Epithelial cell of proximal tubule (primary cell): ENCODE results near the gene ADARB1. TPM values are rescaled to one million over a fixed set of nuclear protein-coding genes. Genes with fewer than 3 reads are reported as not detected.

Experiments used
- DNase-seq: peaks from one replicate; pipeline ENCODE4 v3.0.0-alpha.2; 2011; ENCODE audit warnings: low read depth
- H3K4me3 ChIP-seq: 2 replicates; pipeline ENCODE4 v1.5.1; 2011; ENCODE audit warnings: low read depth, mild to moderate bottlenecking, low read length
- total RNA-seq: library from RNA; depleted of rRNA; stranded (reverse); fragments of >200 nt; gene quantifications from 2 replicates; pipeline ENCODE4 v1.2.3, GENCODE V29; 2015
- TF ChIP-seq, protein P1 (sequence below): conservative IDR thresholded peaks from 2 replicates; pipeline ENCODE4 v1.5.1; 2012; ENCODE audit warnings: low read depth, mild to moderate bottlenecking, low read length

The ADARB1 gene
- total RNA-seq, 1 donor from 2014 or later = 2.2 TPM

DNA sequence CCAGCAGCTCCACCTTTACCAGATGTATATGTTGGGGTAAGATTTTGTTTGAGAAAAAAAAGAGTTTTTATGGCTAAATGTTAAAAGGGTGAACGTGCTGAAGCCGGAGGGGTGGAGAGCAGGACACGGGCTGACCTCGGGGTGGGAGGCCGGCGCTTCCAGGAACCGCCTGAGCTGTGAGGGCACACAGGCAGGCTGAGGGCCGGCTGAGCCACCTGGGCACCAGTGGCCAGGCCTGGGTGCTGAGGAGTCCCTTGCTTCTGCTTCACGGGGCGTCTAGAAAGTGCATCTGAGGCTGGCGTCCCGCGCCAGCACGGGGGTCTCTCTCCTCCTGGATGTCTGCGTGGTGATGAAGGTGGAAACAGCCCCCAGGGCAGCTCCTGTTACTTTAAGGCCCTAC is 33.6 kb upstream of the ADARB1 start:
- H3K4me3 ChIP-seq = no peak overlapping the region
- DNase-seq = no peak
- TF ChIP-seq, protein P1, sequence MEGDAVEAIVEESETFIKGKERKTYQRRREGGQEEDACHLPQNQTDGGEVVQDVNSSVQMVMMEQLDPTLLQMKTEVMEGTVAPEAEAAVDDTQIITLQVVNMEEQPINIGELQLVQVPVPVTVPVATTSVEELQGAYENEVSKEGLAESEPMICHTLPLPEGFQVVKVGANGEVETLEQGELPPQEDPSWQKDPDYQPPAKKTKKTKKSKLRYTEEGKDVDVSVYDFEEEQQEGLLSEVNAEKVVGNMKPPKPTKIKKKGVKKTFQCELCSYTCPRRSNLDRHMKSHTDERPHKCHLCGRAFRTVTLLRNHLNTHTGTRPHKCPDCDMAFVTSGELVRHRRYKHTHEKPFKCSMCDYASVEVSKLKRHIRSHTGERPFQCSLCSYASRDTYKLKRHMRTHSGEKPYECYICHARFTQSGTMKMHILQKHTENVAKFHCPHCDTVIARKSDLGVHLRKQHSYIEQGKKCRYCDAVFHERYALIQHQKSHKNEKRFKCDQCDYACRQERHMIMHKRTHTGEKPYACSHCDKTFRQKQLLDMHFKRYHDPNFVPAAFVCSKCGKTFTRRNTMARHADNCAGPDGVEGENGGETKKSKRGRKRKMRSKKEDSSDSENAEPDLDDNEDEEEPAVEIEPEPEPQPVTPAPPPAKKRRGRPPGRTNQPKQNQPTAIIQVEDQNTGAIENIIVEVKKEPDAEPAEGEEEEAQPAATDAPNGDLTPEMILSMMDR = no peak

DNA sequence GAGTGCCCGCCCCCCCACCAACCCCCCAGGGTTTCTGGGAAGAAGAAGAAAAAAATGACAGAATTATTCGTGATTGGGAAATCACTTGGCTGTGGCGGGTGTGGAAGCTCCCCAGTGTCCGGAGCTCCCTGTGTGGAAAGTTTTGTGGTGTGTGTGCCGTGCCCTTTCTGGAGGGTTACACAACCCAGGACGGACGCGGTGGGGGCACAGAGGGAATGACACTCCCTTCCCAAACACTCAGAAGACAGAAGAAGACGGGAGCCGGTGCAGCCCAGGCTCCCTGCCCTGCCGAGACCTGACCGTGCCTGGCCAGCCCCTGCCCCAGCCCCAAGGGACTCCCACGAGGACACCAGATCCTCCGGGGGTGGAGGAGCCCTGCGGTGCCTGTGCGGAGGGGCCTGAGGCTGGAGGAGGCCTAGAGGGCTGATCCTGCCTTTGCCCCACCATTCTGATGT is 33.0 kb upstream of the ADARB1 start:
- no peak for DNase-seq

DNA sequence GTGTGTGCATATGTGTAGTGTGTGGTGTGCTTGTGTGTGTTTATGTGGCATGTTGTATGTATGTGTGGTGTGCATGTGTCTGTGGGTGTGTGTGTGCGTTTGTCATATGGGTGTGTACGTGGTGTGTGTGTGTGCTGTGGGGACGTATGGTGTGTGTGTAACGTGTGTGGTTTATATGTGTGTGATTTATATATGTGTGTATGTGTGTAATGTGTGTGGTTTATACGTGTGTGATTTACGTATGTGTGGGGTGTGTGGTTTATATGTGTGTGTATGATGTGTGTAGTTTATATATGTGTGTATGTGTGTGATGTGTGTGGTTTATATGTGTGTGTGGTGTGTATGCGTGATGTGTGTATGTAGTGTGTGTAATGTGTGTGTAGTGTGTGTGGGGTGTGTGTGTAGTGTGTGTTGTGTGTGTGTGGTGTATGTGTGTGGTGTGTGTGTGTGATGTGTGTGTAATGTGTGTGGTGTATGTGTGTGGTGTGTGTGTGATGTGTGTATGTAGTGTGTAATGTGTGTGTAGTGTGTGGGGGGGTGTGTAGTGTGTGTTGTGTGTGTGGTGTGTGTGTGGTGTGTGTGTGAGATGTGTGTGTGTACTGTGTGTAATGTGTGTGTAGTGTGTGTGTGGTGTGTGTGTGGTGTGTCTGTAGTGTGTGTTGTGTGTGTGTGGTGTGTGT is 32.3 kb upstream of the ADARB1 start:
- DNase-seq = no peak
- TF ChIP-seq, protein P1 = no peak
- H3K4me3 ChIP-seq = no peak overlapping the region

More for the DNA sequence above, 33.0 kb upstream of the ADARB1 start:
- TF ChIP-seq, protein P1 = no peak
- H3K4me3 ChIP-seq = no peak overlapping the region

DNA sequence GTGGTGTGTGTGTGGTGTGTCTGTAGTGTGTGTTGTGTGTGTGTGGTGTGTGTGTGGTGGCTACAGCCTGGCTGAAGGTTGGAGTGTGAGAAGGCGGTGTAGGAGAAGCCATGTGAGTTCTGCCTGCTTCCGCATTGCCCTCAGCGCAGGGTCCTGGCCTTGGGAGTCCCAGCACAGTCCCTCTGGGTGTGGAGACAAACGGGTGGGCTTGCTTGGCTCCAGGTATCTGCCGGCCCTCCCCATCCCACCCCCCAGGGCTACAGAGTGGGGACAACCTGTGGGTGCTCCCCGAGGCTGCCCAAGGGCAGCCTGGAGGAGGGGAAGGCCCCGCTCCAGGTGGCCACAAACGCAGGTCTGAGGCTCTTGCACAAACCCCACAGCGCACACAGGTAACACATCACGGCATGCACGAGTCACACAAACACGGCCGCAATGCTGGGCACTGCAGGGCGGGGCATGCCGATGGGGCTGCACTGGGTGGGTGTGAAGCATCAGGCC is 31.7 kb upstream of the ADARB1 start:
- TF ChIP-seq, protein P1 = no peak
- no peak for DNase-seq
- H3K4me3 ChIP-seq = no peak overlapping the region

DNA sequence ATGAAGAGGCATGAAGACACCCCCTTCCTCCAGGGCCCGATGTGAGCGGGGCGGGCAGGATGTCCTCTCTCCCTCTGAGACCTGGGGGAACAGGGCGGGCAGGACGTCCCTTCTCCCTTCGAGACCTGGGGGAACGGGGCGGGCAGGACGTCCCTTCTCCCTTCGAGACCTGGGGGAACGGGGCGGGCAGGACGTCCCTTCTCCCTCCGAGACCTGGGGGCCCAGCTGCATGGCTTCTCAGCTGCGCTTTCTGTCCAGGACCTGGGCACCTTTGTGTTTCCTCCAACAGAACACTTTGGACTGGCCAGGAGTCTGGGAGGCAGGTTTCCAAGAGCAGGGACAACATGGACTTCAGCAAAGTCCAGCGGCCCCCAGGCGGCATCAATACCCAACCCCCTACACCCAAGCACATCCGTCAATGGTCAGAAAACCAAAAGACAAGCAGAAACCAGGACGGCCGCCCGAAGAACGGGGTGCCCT is 30.8 kb upstream of the ADARB1 start:
- no peak overlapping the region for H3K4me3 ChIP-seq
- DNase-seq = no peak
- TF ChIP-seq, protein P1 = no peak

DNA sequence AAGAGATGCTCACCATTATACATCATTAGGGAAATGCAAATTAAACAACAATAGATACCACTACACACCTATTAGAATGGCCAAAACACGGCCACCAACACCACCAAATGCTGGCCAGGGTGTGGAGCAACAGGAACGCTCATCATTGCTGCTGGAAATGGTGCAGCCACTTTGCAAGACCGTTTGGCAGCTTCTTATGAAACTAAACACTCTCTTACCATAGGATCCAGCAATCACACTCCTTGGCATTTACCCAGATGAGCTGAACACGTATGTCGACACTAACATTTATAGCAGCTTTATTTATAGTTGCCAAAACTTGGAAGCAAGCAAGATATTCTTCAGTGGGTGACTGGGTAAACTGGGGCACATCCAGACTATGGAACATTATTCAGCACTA is 28.9 kb upstream of the ADARB1 start:
- DNase-seq = no peak
- TF ChIP-seq, protein P1 = no peak
- H3K4me3 ChIP-seq = no peak overlapping the region

DNA sequence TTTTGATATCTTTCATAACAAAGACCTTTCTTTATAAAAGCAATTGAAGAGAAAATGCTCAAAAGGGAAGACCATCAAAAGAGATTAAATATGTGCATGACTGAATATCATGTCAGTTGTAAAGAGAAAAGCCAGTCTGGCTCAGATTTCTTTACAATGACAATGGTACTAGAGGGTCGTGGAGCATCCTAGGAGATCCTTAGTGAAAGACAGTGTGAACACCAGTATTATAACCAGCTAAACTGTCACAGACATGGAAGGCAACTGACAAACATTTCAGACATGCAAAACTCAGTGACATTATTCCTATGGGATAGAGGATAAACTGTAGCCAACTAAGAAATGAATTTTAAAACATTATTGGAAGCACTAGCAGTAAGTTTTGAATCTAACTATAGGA is 27.1 kb upstream of the ADARB1 start:
- TF ChIP-seq, protein P1 = no peak
- no peak overlapping the region for H3K4me3 ChIP-seq
- DNase-seq = no peak
